ENCODE measurements around the gene CNGA1.

DNA sequence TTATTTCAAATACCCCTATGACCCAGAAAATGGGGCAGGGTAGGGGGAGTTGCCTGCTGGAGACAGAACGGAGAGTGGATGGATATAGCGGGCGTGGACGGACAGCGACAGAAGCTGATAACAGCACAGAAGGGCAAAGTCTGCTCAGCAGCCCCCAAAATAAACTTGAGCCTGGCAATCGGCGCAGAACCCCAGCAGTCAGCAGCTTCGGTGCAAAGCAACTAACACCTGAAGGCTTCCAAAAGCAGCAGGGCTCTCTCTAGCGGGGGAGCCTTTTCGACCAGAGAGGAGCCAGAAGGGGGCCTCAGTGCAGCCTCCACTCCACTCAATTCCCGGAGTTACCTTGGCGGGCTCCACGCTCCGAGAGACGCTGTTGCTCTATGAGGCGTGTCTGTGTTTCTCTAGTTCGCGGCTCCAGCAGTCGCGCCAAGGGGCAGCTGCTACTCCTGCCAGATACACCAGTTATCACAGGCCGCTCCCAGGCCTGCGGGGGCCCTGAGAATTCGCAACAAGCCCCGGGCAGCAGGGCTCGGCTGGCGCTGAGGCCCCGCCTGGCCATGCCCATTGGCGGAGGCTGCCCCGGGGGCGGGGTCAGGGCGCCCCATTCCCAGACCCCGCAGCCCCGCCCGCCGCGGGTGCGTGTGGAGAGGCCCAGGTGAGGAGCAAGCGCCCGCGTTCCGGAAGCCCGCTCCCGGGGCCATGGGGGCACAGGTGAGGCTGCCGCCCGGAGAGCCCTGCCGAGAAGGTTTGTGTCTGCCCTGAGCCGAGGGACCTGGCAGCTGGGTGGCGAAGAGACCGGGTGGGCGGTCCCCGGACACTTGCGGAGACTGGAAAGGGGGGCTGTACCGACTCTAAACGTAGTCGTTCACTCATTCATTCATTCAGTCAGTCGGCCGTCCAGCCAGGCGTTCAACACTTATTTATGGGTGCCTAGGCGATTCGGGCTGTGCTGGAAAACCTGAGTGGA is at the start of gene CNGA1, which contains the start of gene NIPAL1:
- TF ChIP-seq POLR2AphosphoS5 (IDR thresholded peaks at IDR 0.05; ENCODE audit: low read depth, low read length): no peak
- TF ChIP-seq POLR2A (IDR thresholded peaks at IDR 0.05; ENCODE audit: low read depth, low read length): no peak
- TF ChIP-seq TAF1 (IDR thresholded peaks at IDR 0.05; ENCODE audit: low read depth, low read length): no peak
